Loucy (cell line): ENCODE measurements around the gene TEAD1.

Experiments used
- H2AFZ ChIP-seq: fragments of 200-600 bp; sonication (generic); 2 replicates; pipeline ENCODE4 v1.6.0; 2016; ENCODE audit warnings: antibody characterized with exemption, mild to moderate bottlenecking, low read length, moderate library complexity
- H3F3A ChIP-seq: fragments of 200-600 bp; 2 replicates; pipeline ENCODE4 v1.6.0; 2016; ENCODE audit warnings: antibody characterized with exemption, low read depth, mild to moderate bottlenecking
- H3K27me3 ChIP-seq: fragments of 200-600 bp; sonication (generic); 2 replicates; pipeline ENCODE4 v1.6.1; 2014; ENCODE audit warnings: low read length, mild to moderate bottlenecking; ENCODE audit not compliant: insufficient read depth, poor library complexity, severe bottlenecking
- H3K36me3 ChIP-seq: fragments of 200-600 bp; sonication (generic); 2 replicates; pipeline ENCODE4 v1.6.1; 2016; ENCODE audit warnings: low read length; ENCODE audit not compliant: insufficient read depth
- H3K4me1 ChIP-seq: fragments of 200-600 bp; sonication (generic); 2 replicates; pipeline ENCODE4 v1.5.1; 2014; ENCODE audit warnings: low read length, mild to moderate bottlenecking; ENCODE audit not compliant: insufficient read depth, poor library complexity, severe bottlenecking
- H3K4me2 ChIP-seq: fragments of 200-600 bp; sonication (generic); 2 replicates; pipeline ENCODE4 v1.6.0; 2014; ENCODE audit warnings: antibody characterized with exemption, low read length, low read depth, mild to moderate bottlenecking; ENCODE audit not compliant: poor library complexity, severe bottlenecking
- H3K4me3 ChIP-seq: fragments of 200-600 bp; sonication (generic); 2 replicates; pipeline ENCODE4 v1.5.1; 2014; ENCODE audit warnings: low read length, mild to moderate bottlenecking, mixed read lengths; ENCODE audit not compliant: poor library complexity, severe bottlenecking
- H3K79me2 ChIP-seq: fragments of 200-600 bp; sonication (generic); 2 replicates; pipeline ENCODE4 v1.6.1; 2014; ENCODE audit warnings: low read length; ENCODE audit not compliant: insufficient read depth
- H3K9ac ChIP-seq: fragments of 200-600 bp; sonication (generic); 2 replicates; pipeline ENCODE4 v1.6.0; 2014; ENCODE audit warnings: mild to moderate bottlenecking, low read depth, low read length, moderate library complexity; ENCODE audit not compliant: poor library complexity, severe bottlenecking
- H3K9me2 ChIP-seq: fragments of 200-600 bp; sonication (generic); replicated peaks from 2 replicates; pipeline ENCODE4 v1.6.1; 2016; ENCODE audit warnings: low read depth, low read length, mixed read lengths
- H3K9me3 ChIP-seq: fragments of 200-600 bp; sonication (generic); 2 replicates; pipeline ENCODE4 v1.6.1; 2014; ENCODE audit warnings: mild to moderate bottlenecking, antibody characterized with exemption, low read length, low read depth; ENCODE audit not compliant: insufficient read depth
- H4K20me1 ChIP-seq: fragments of 200-600 bp; sonication (generic); 2 replicates; pipeline ENCODE4 v1.6.0; 2014; ENCODE audit warnings: antibody characterized with exemption, low read length, mild to moderate bottlenecking; ENCODE audit not compliant: insufficient read depth, poor library complexity, severe bottlenecking
- EZH2phosphoT487 ChIP-seq: fragments of 200-600 bp; IDR thresholded peaks from 2 replicates; pipeline ENCODE4 v1.6.1; 2018; ENCODE audit warnings: antibody characterized with exemption, mild to moderate bottlenecking, moderate library complexity, borderline replicate concordance
- TF ChIP-seq, protein P1 (sequence below): fragments of 200-600 bp; sonication (generic); conservative IDR thresholded peaks from 2 replicates; pipeline ENCODE4 v1.5.1; 2014; ENCODE audit warnings: mild to moderate bottlenecking, antibody characterized with exemption, low read length

The TEAD1 gene

GRCh38 chr11:12952094-12952493 is 277.9 kb downstream of the TEAD1 start:
- Histone ChIP-seq H3F3A (no peaks in the 10 kb centered on the region), H3K27me3 (no peaks in the 10 kb centered on the region)
- TF ChIP-seq EZH2phosphoT487: no peak
- TF ChIP-seq, protein P1, sequence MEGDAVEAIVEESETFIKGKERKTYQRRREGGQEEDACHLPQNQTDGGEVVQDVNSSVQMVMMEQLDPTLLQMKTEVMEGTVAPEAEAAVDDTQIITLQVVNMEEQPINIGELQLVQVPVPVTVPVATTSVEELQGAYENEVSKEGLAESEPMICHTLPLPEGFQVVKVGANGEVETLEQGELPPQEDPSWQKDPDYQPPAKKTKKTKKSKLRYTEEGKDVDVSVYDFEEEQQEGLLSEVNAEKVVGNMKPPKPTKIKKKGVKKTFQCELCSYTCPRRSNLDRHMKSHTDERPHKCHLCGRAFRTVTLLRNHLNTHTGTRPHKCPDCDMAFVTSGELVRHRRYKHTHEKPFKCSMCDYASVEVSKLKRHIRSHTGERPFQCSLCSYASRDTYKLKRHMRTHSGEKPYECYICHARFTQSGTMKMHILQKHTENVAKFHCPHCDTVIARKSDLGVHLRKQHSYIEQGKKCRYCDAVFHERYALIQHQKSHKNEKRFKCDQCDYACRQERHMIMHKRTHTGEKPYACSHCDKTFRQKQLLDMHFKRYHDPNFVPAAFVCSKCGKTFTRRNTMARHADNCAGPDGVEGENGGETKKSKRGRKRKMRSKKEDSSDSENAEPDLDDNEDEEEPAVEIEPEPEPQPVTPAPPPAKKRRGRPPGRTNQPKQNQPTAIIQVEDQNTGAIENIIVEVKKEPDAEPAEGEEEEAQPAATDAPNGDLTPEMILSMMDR: no peak

GRCh38 chr11:12958986-12959385 is 284.8 kb downstream of the TEAD1 start:
- no peaks in the 10 kb centered on the region for H3K4me1 ChIP-seq
- no peaks in the 10 kb centered on the region for H3K9me2 ChIP-seq
- no peak overlapping the region for H3K4me2 ChIP-seq
- no peaks in the 10 kb centered on the region for H3K27me3 ChIP-seq
- no peaks in the 10 kb centered on the region for H3K36me3 ChIP-seq
- no peak overlapping the region for H2AFZ ChIP-seq
- H3F3A ChIP-seq: no peaks in the 10 kb centered on the region
- no peaks in the 10 kb centered on the region for H4K20me1 ChIP-seq
- no peak overlapping the region for H3K4me3 ChIP-seq
- H3K79me2 ChIP-seq: no peaks in the 10 kb centered on the region
- H3K9ac ChIP-seq: no peak overlapping the region
- TF ChIP-seq EZH2phosphoT487: no peak
- TF ChIP-seq, protein P1: no peak
- no peaks in the 10 kb centered on the region for H3K9me3 ChIP-seq

More at GRCh38 chr11:12952094-12952493, 277.9 kb downstream of the TEAD1 start:
- no peak overlapping the region for H3K9ac ChIP-seq
- no peak overlapping the region for H3K4me3 ChIP-seq
- H4K20me1 ChIP-seq: no peaks in the 10 kb centered on the region
- H3K9me2 ChIP-seq: no peaks in the 10 kb centered on the region
- no peaks in the 10 kb centered on the region for H3K36me3 ChIP-seq
- no peaks in the 10 kb centered on the region for H3K4me1 ChIP-seq
- H2AFZ ChIP-seq: no peak overlapping the region
- H3K9me3 ChIP-seq: no peaks in the 10 kb centered on the region
- H3K79me2 ChIP-seq: no peaks in the 10 kb centered on the region
- no peak overlapping the region for H3K4me2 ChIP-seq

- Histone ChIP-seq H3F3A (no peaks in the 10 kb centered on the region), H3K4me2 (no peak overlapping the region), H3K9me2 (no peaks in the 10 kb centered on the region), H2AFZ (no peak overlapping the region), H3K4me1 (no peaks in the 10 kb centered on the region), H3K4me3 (no peak overlapping the region), H4K20me1 (no peaks in the 10 kb centered on the region), H3K36me3 (no peaks in the 10 kb centered on the region), H3K9me3 (no peaks in the 10 kb centered on the region), H3K79me2 (no peaks in the 10 kb centered on the region), H3K9ac (no peak overlapping the region), H3K27me3 (no peaks in the 10 kb centered on the region)
- TF ChIP-seq, protein P1: no peak
- TF ChIP-seq EZH2phosphoT487: no peak
These were observed 287.4 kb downstream of the TEAD1 start for GRCh38 chr11:12961615-12962014.
